K562 (cell line): ENCODE data around the gene FAM111B. TPM values are rescaled to one million over a fixed set of nuclear protein-coding genes. Genes with fewer than 3 reads are reported as not detected.

Experiments
- BRCA1 ChIP-seq, 2 experiments: fragments of 450-650 bp in 1 of 2; sonication (generic) in 1 of 2; formaldehyde crosslinking in 1 of 2; IDR thresholded peaks; 2 replicates each; pipeline versions ENCODE4 v1.5.0 to v1.6.1; 2017 to 2020; ENCODE audit warnings: mild to moderate bottlenecking in 1 of 2, missing genetic modification reagents in 1 of 2
- CREBBP ChIP-seq: IDR thresholded peaks from one replicate; pipeline ENCODE4 v1.6.1; 2012; ENCODE audit warnings: low read depth, mild to moderate bottlenecking, control low read depth, inconsistent platforms, low read length
- EHMT2 ChIP-seq: fragments of 450-650 bp; IDR thresholded peaks from 2 replicates; pipeline ENCODE4 v1.6.1; 2018; ENCODE audit warnings: antibody characterized with exemption
- ELF1 ChIP-seq: fragments of 200-800 bp; sonication (Bioruptor generic); IDR thresholded peaks from 2 replicates; pipeline ENCODE4 v1.6.1; 2016; ENCODE audit warnings: missing genetic modification characterization, missing compliant biosample characterization
- EP300 ChIP-seq: IDR thresholded peaks from 2 replicates; pipeline ENCODE4 v1.6.1; 2012; ENCODE audit warnings: low read length, improper control_type of control experiment
- ETS1 ChIP-seq: conservative IDR thresholded peaks from 2 replicates; pipeline ENCODE4 v1.6.1; 2011; ENCODE audit warnings: low read depth, mild to moderate bottlenecking, low read length; ENCODE audit not compliant: control insufficient read depth
- ILK ChIP-seq: fragments of 450-650 bp; IDR thresholded peaks from 2 replicates; pipeline ENCODE4 v1.6.1; 2016; ENCODE audit warnings: missing genetic modification characterization, low read depth, mild to moderate bottlenecking, missing compliant biosample characterization, moderate library complexity, borderline replicate concordance
- MBD2 ChIP-seq: sonication (generic); IDR thresholded peaks from 2 replicates; pipeline ENCODE4 v1.6.1; 2016; ENCODE audit warnings: low read depth, borderline replicate concordance
- MGA ChIP-seq: fragments of 450-650 bp; IDR thresholded peaks from 2 replicates; pipeline ENCODE4 v1.6.1; 2016; ENCODE audit warnings: mild to moderate bottlenecking, moderate library complexity
- NEUROD1 ChIP-seq: fragments of 150-350 bp; IDR thresholded peaks from 2 replicates; pipeline ENCODE4 v1.6.1; 2014; ENCODE audit warnings: borderline replicate concordance, low read length, low read depth; ENCODE audit not compliant: partially characterized antibody
- NRF1 ChIP-seq, 2 experiments: fragments of 450-650 bp; IDR thresholded peaks in 1 of 2; conservative IDR thresholded peaks in 1 of 2; 2 replicates each; pipeline ENCODE4 v1.6.1; 2014; ENCODE audit warnings: mild to moderate bottlenecking in 2 of 2
- TBL1XR1 ChIP-seq, 2 experiments: IDR thresholded peaks; 2 replicates each; pipeline ENCODE4 v1.6.1; 2012; ENCODE audit warnings: improper control_type of control experiment in 2 of 2, low read length in 2 of 2, mild to moderate bottlenecking in 1 of 2
- ZNF253 ChIP-seq: fragments of 250-450 bp; sonication (Bioruptor Pico); conservative IDR thresholded peaks from 2 replicates; pipeline ENCODE4 v1.6.1; 2021; ENCODE audit warnings: mild to moderate bottlenecking
- ZNF584 ChIP-seq: fragments of 200-800 bp; sonication (Bioruptor generic); IDR thresholded peaks from 2 replicates; pipeline ENCODE4 v1.6.1; 2016; ENCODE audit warnings: low read depth, mild to moderate bottlenecking, missing genetic modification characterization, missing compliant biosample characterization
- polyA plus RNA-seq, 8 experiments: library from polyadenylated mRNA; depleted of rRNA in 4 of 8; stranded (reverse) in 5 of 8; unstranded in 3 of 8; fragments of >200 nt; fragmentation: Nextera tagmentation in 2 of 8; fragmentation: Illumina TruSeq in 1 of 8; extraction: Ambion mirVana in 2 of 8; extraction: Trizol in 1 of 8; gene quantifications; 2 replicates each; pipeline versions ENCODE4 v1.2.1 to v1.2.3, GENCODE V29; 2011 to 2014; ENCODE audit warnings: inconsistent platforms in 1 of 8, missing spikeins in 1 of 8
- total RNA-seq, 7 experiments: library from RNA; depleted of rRNA in 6 of 7; stranded (reverse); fragments of >200 nt in 6 of 7; fragmentation: Illumina TruSeq in 2 of 7; extraction: Trizol in 2 of 7; gene quantifications; 2 replicates each; pipeline versions ENCODE4 v1.2.1 to v1.2.3, GENCODE V29; 2011 to 2021; ENCODE audit warnings: low replicate concordance in 1 of 7

FAM111B gene
- total and polyA plus RNA-seq, 9 of the 15 experiments (the other 6 are each of a cell fraction or from before 2014, with no cell fraction given): 0.01 to 0.33 (median 0.06) TPM; not detected in 5

GRCh38 chr11:59102259-59102765, 4.7 kb upstream of the FAM111B start (continued):
- no peak for TF ChIP-seq MBD2
- TF ChIP-seq ILK (tag): no peak
- no peak for TF ChIP-seq NEUROD1
- no peak for TF ChIP-seq ETS1
- TF ChIP-seq ELF1 (tag): peak; percentile 35; the same call in 1 of the 2 replicates
- TF ChIP-seq EHMT2: no peak
- no peak for TF ChIP-seq EP300
- TF ChIP-seq TBL1XR1 (IDR thresholded peaks at IDR 0.05; ENCODE audit: low read length in 2 of 2): no peak
- TF ChIP-seq BRCA1 (IDR thresholded peaks at IDR 0.05): no peak
- no peak for TF ChIP-seq BRCA1 (CRISPR knock-in tag; IDR thresholded peaks at IDR 0.05)
- peak; percentile 42 to 46 for TF ChIP-seq NRF1 (conservative IDR thresholded peaks at IDR 0.05 in 1 of 2, IDR thresholded peaks at IDR 0.05 in 1 of 2)
- no peak for TF ChIP-seq ZNF253 (CRISPR knock-in tag)
- TF ChIP-seq CREBBP: no peak
- TF ChIP-seq MGA: 0 out of 2 replicates have a peak, but pooled peaks have one; percentile 30
- no peak for TF ChIP-seq ZNF584 (CRISPR knock-in tag)
